GM12864 (cell line): ENCODE results near the gene SUN5.

Source experiments
- DNase-seq: peaks from one replicate; pipeline ENCODE4 v3.0.0-alpha.2; 2011; ENCODE audit warnings: low read depth
- H3K4me3 ChIP-seq: 2 replicates; pipeline ENCODE4 v1.5.1; 2011; ENCODE audit warnings: mild to moderate bottlenecking, low read depth, low read length, control low read depth
- TF ChIP-seq, protein P1 (sequence below): IDR thresholded peaks from 2 replicates; pipeline ENCODE4 v1.5.1; 2011; ENCODE audit warnings: low read depth, mild to moderate bottlenecking, moderate library complexity, low read length, control low read depth, inconsistent platforms; ENCODE audit errors: missing control alignments

The SUN5 gene

DNA sequence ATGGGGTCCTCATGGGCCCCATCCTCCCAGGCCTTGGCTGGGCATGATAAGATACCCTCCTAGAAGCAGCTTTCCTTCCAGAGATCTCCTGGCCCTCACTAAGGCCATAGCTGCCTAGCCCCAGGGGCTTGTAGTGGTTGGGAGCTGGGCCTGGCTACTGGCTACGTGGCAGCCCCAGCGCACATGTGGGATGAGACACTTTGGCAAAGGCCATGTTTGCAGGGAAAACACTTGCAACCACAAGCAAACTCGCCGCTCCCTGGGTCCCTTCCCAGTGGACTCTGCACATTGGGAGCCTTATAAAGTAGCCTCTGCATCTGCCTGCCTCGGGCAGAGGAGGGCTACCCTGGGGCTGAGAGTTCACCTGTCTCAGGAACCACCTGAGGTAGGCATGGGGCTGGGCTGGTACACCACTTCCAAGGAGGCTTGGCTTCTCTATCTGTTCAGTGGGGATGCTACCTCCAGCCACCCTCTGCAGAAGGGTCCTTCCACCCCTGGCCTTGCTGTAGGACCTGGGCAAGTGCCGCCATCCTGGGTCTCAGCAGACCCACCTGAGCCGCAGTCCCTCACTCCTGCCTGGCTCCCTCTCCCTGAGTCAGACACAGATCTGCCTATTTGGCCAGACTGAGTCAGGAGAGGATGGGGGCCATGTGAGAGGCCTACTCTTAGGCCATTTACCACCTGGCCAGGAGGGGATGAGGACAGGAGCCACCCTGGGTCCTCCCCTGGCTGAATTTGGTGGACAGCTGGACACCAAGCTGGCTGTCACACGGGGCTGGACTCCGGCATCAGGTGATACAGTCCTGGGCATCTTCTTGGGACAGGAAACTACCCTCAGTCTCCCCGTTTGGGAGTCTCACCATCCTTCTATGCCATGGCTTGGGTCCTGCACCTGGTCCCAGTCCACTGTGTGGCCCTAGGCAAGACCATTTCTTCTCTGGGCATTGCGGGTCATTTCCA is 3.4 kb upstream of the SUN5 start, which contains the start of gene BPIFB2:
Gene BPIFB2, plus strand, starts transcription at position 329 of the 960 bp plus-strand sequence. CDS start 871 bp downstream, outside the sequence.
- H3K4me3 ChIP-seq: no peak within 1 kb of the TSS
- DNase-seq: no peak
- TF ChIP-seq, protein P1, sequence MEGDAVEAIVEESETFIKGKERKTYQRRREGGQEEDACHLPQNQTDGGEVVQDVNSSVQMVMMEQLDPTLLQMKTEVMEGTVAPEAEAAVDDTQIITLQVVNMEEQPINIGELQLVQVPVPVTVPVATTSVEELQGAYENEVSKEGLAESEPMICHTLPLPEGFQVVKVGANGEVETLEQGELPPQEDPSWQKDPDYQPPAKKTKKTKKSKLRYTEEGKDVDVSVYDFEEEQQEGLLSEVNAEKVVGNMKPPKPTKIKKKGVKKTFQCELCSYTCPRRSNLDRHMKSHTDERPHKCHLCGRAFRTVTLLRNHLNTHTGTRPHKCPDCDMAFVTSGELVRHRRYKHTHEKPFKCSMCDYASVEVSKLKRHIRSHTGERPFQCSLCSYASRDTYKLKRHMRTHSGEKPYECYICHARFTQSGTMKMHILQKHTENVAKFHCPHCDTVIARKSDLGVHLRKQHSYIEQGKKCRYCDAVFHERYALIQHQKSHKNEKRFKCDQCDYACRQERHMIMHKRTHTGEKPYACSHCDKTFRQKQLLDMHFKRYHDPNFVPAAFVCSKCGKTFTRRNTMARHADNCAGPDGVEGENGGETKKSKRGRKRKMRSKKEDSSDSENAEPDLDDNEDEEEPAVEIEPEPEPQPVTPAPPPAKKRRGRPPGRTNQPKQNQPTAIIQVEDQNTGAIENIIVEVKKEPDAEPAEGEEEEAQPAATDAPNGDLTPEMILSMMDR: no peak

DNA sequence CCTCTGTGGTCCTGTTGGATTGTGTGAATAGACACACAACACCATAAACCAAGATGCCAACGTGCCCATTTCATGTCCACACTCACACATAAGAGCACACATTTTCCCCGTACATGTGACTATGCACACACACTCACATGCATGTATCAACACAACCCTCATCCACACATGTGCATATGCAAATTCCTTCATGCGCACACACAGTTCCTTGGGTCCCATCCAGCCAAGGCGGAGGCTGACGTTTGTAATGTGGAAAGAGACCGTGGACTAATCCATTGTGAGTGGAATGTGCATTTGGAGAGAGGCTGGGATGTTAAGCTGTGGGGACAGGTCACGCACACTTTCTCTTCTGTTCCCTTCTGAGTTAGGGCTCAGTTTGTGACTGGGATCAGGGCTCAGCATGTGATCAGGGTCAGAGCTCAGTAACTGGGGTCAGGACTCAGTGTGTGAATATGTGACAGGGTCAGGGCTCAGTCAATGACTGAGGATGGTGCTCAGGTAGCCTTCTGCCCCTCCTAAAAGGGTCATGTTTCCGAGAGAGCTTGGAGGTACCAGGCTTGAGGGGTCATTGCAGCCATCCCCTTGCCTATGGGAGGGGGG is 2.6 kb upstream of the SUN5 start:
- H3K4me3 ChIP-seq: no peak overlapping the region
- no peak for DNase-seq
- TF ChIP-seq, protein P1: no peak

DNA sequence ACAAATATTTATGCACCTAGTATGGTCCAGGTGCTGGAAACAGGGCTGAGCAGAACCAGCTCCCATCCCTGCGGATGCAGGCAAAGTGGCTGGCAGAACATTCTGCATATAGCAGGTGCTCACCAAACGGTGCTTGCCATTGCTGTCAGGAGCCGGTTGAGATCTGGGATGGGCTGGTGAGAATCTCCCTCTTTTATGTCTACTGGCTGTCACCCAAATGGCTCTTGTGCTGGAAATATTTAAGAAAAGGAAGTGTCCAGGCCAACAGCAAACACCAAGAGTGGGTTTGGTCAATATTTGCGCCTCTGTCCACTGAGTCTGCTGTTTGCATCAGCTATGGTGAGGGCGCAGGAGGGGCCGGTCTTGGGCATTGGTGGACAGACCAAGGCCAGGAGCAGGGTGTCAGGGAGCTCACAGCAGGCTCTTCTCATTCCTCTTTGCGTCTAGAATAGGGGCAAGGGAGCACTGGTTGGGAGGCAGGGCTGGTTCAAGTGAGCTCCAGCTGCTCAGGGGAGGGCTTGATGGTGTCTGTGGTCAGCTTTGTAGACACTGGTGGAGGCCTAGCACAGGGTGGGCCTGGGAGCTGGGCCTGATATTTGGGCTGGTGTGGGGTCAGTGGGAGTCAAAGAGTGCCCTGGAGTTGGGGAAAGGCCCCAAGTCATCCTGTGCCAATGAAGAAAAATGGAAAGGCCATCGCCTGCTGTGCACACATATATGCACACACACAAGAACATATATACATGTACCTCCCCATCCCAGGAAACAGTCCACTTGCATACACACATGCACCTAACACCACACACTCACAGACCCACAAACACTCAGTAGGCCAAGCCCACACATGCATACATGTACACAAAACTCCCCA is 1.9 kb upstream of the SUN5 start:
- TF ChIP-seq, protein P1: no peak
- H3K4me3 ChIP-seq: no peak overlapping the region
- no peak for DNase-seq

DNA sequence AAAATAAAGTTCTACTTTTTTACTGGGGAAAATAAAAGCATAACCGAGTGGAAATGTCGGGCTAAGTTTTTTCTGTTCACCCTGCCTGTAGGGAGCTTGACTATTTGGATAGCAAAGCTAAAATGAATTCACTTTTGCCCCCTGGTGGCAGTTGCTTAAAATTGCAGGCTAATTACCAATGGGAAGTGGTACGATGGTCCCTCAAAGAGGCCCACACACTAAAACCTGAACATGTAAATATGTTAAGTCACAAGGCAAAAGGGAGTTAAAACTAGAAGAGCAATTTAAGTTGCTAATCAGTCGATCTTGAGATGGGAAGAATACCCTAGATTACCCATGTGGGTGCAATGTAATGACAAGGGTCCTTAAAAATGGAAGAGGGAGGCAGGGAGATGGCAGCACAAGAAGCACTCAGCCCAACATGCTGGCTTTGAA is 916 bp upstream of the SUN5 start:
- no peak overlapping the region for H3K4me3 ChIP-seq
- DNase-seq: no peak
- TF ChIP-seq, protein P1: peak; percentile 64

DNA sequence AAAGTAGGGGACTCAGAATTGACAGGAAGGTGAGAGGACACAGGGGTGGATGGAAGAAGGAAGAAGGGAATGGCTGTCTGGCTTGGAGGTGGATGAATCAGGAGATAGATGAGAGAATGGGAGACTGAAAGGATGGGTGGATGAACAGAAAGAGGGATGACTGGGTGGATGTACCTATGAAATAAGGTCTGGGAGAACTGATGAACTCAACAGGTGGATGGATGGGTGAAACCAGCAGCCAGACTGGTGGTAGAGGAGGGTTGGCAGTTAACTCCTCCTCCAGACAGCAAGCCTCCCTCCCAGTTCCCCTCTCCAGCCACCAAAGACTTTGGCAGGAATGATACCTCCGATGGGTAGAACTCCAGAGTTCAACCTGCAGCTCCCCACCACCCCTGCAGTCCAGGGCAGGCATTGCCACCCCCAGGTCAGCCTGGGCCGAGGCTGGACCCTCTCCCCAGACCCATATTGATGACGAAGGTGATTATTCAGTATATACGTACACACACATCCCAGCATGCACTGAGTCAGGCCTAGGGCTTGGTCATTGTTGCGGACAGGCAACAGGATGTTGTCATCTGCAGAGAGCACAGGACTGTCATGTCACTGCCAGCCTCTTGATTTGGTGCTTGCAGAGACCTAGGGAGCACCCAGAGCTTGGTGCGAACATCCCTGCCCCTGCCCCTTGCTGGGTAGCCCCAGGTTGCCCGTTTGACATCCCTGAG is 2.0 kb downstream of the SUN5 start:
- TF ChIP-seq, protein P1: no peak

More for the DNA sequence above, 2.0 kb downstream of the SUN5 start:
- DNase-seq: no peak
- no peak overlapping the region for H3K4me3 ChIP-seq
